GM19240 (cell line): ENCODE data around the gene TOLLIP.
"Not testable (repeated sequence)": the region's sequence is repeated elsewhere in the genome, so short reads cannot be mapped to it uniquely, and the experiment has no call there.

Experiments used
- DNase-seq: peaks from one replicate; pipeline ENCODE4 v3.0.0; 2011; ENCODE audit warnings: low spot score; ENCODE audit not compliant: insufficient read length

TOLLIP gene

GRCh38 chr11:1265480-1265879 is 44.0 kb downstream of the TOLLIP start:
- DNase-seq: not testable (repeated sequence)

GRCh38 chr11:1264444-1264843 is 45.0 kb downstream of the TOLLIP start:
- not testable (repeated sequence) for DNase-seq

- DNase-seq: no peak
Observed at GRCh38 chr11:1263010-1263409, 46.4 kb downstream of the TOLLIP start.

- DNase-seq: peak; percentile 43
Observed at GRCh38 chr11:1262172-1263006, 47.0 kb downstream of the TOLLIP start.

GRCh38 chr11:1261241-1262071 is 48.0 kb downstream of the TOLLIP start:
- DNase-seq: no peak

GRCh38 chr11:1260620-1261019 is 48.8 kb downstream of the TOLLIP start:
- no peak for DNase-seq

GRCh38 chr11:1260023-1260501 is 49.4 kb downstream of the TOLLIP start:
- no peak for DNase-seq

- DNase-seq: no peak
Observed at GRCh38 chr11:1259561-1259960, 49.9 kb downstream of the TOLLIP start.

GRCh38 chr11:1259076-1259461 is 50.4 kb downstream of the TOLLIP start:
- no peak for DNase-seq

GRCh38 chr11:1258401-1259075 is 50.9 kb downstream of the TOLLIP start:
- DNase-seq: no peak

- no peak for DNase-seq
Observed at GRCh38 chr11:1257916-1258315, 51.5 kb downstream of the TOLLIP start.

GRCh38 chr11:1257366-1257765 is 52.1 kb downstream of the TOLLIP start:
- no peak for DNase-seq

GRCh38 chr11:1256257-1257045 is 53.0 kb downstream of the TOLLIP start:
- DNase-seq: no peak

- DNase-seq: no peak
Observed at GRCh38 chr11:1255151-1255550, 54.3 kb downstream of the TOLLIP start.

GRCh38 chr11:1254733-1255132 is 54.7 kb downstream of the TOLLIP start:
- no peak for DNase-seq

GRCh38 chr11:1254086-1254648 is 55.3 kb downstream of the TOLLIP start:
- no peak for DNase-seq

- no peak for DNase-seq
Observed at GRCh38 chr11:1253103-1253485, 56.3 kb downstream of the TOLLIP start.

GRCh38 chr11:1252371-1253102 is 56.9 kb downstream of the TOLLIP start:
- no peak for DNase-seq

- DNase-seq: no peak
Observed at GRCh38 chr11:1251236-1251770, 58.1 kb downstream of the TOLLIP start.

- DNase-seq: not testable (repeated sequence)
Observed at GRCh38 chr11:1250411-1250810, 59.0 kb downstream of the TOLLIP start.
